Body of pancreas (tissue), 4 donors: ENCODE data around the gene KIAA1191. TPM values are rescaled to one million over a fixed set of nuclear protein-coding genes. Genes with fewer than 3 reads are reported as not detected.

ENCODE experiments used
- ATAC-seq: fragments of 150-250 bp; one replicate; pipeline ENCODE4 v1.9.1; 2016
- DNase-seq, 4 donors: peaks; one replicate each; pipeline ENCODE4 v3.0.0-alpha.2; 2019
- H3K27ac ChIP-seq, 4 donors: fragments of 200-600 bp; sonication (generic); 1 replicate in 3 of 4; 2 replicates in 1 of 4; pipeline versions ENCODE4 v1.5.1 to v1.6.1; 2016 to 2019; ENCODE audit warnings: mild to moderate bottlenecking in 1 of 4, mixed read lengths in 1 of 4, moderate library complexity in 1 of 4
- H3K27me3 ChIP-seq, 2 donors: fragments of 200-600 bp; sonication (generic); one replicate each; pipeline ENCODE4 v1.6.0; 2016; ENCODE audit warnings: mild to moderate bottlenecking in 1 of 2
- H3K36me3 ChIP-seq, 2 donors: fragments of 200-600 bp; sonication (generic); replicated peaks in 1 of 2; 2 replicates each; pipeline ENCODE4 v1.5.1; 2016; ENCODE audit warnings: low read depth in 2 of 2; ENCODE audit not compliant: insufficient read depth in 1 of 2
- H3K4me1 ChIP-seq: fragments of 200-600 bp; sonication (generic); one replicate; pipeline ENCODE4 v1.6.0; 2016
- H3K4me3 ChIP-seq, 2 donors: fragments of 200-600 bp; sonication (generic); 1 replicate in 1 of 2; 2 replicates in 1 of 2; pipeline ENCODE4 v1.5.1; 2016 to 2019
- H3K9me3 ChIP-seq, 3 donors: fragments of 200-600 bp; sonication (generic); 1 replicate in 2 of 3; 2 replicates in 1 of 3; pipeline ENCODE4 v1.5.1; 2016
- CTCF ChIP-seq, 7 experiments: fragments of 450-650 bp in 4 of 7; fragments of 200-600 bp in 3 of 7; sonication (generic) in 3 of 7; IDR thresholded peaks; one replicate each; pipeline ENCODE4 v1.5.1; 2016 to 2019; ENCODE audit warnings: antibody characterized with exemption in 7 of 7
- POLR2A ChIP-seq, 3 donors: fragments of 450-650 bp; IDR thresholded peaks; one replicate each; pipeline ENCODE4 v1.6.1; 2016; ENCODE audit warnings: antibody characterized with exemption in 3 of 3, mild to moderate bottlenecking in 2 of 3
- WGBS, 2 donors: methylation state at CpG; one replicate each; pipeline ENCODE4 v1.1.5; 2017; 5-methylcytosine and 5-hydroxymethylcytosine counted together
- intact Hi-C: fragments of 100-400 bp; cut with DNase I; formaldehyde crosslinking; loops from one replicate; pipeline ENCODE4 v1.15.1; 2023
- total RNA-seq, 2 donors: library from RNA; depleted of rRNA; stranded (reverse); fragments of >200 nt; gene quantifications; one replicate each; pipeline ENCODE4 v1.1.0, GENCODE V29; 2016

The KIAA1191 gene
- total RNA-seq, 2 donors from 2014 or later, result 56.0 to 110 TPM

- H3K4me1 ChIP-seq, result no peaks in the 10 kb centered on the region
- ATAC-seq, result peak; percentile 53
- no peak overlapping the region for H3K4me3 ChIP-seq
- no peaks in the 10 kb centered on the region for H3K36me3 ChIP-seq
- TF ChIP-seq POLR2A (IDR thresholded peaks at IDR 0.05) (no peak), CTCF (IDR thresholded peaks at IDR 0.05) (no peak)
- intact Hi-C loops, result no loop called here
- peak in 2 of 4 donors; percentile 26 to 54 for DNase-seq
- no peaks in the 10 kb centered on the region for H3K9me3 ChIP-seq
- WGBS, 2 donors, result 87 to 89% methylated on average over 7 to 13 of the region's 13 CpGs
- H3K27me3 ChIP-seq, result no peaks in the 10 kb centered on the region
- H3K27ac ChIP-seq, result no peak overlapping the region
Observed at GRCh38 chr5:176371621-176372539, 10.3 kb upstream of the KIAA1191 start.

- ATAC-seq, result no peak
- DNase-seq, result no peak
- Histone ChIP-seq H3K36me3 (no peaks in the 10 kb centered on the region), H3K4me1 (peaks cover 7% of the 10 kb centered on the region), H3K27ac (no peak overlapping the region), H3K9me3 (no peaks in the 10 kb centered on the region), H3K4me3 (no peak overlapping the region), H3K27me3 (no peaks in the 10 kb centered on the region)
- no peak for TF ChIP-seq POLR2A (IDR thresholded peaks at IDR 0.05)
- no peak for TF ChIP-seq CTCF (IDR thresholded peaks at IDR 0.05)
- 79 to 82% methylated on average over 8 of the region's 8 CpGs for WGBS, 2 donors
- intact Hi-C loops, result no loop called here
Observed at GRCh38 chr5:176369934-176370711, 8.6 kb upstream of the KIAA1191 start.

- 88 to 89% methylated on average over 9 to 13 of the region's 13 CpGs for WGBS, 2 donors
- Histone ChIP-seq H3K4me3 (no peak overlapping the region), H3K36me3 (no peaks in the 10 kb centered on the region), H3K9me3 (no peaks in the 10 kb centered on the region), H3K27me3 (no peaks in the 10 kb centered on the region), H3K27ac (no peak overlapping the region), H3K4me1 (peaks cover 13% of the 10 kb centered on the region)
- DNase-seq (no peak), ATAC-seq (no peak)
- TF ChIP-seq POLR2A (IDR thresholded peaks at IDR 0.05), result no peak
- no peak for TF ChIP-seq CTCF (IDR thresholded peaks at IDR 0.05)
- intact Hi-C loops, result no loop called here
Observed at GRCh38 chr5:176368726-176369125, 7.2 kb upstream of the KIAA1191 start.

GRCh38 chr5:176366232-176366894 is 4.8 kb upstream of the KIAA1191 start:
- no peaks in the 10 kb centered on the region for H3K27me3 ChIP-seq
- intact Hi-C loops, result no loop called here
- H3K36me3 ChIP-seq, result no peaks in the 10 kb centered on the region
- no peak overlapping the region for H3K4me3 ChIP-seq
- H3K4me1 ChIP-seq, result peaks cover 17% of the 10 kb centered on the region
- WGBS, 2 donors, result 75 to 97% methylated on average over 12 to 38 of the region's 38 CpGs
- no peak for TF ChIP-seq POLR2A (IDR thresholded peaks at IDR 0.05)
- TF ChIP-seq CTCF (IDR thresholded peaks at IDR 0.05), result no peak
- H3K27ac ChIP-seq, result no peak overlapping the region
- ATAC-seq (no peak), DNase-seq (no peak)
- no peaks in the 10 kb centered on the region for H3K9me3 ChIP-seq
